Type B pancreatic cell (in vitro differentiated cells): ENCODE results near the gene HMCN2. TPM values are rescaled to one million over a fixed set of nuclear protein-coding genes. Genes with fewer than 3 reads are reported as not detected.

Experiments
- DNase-seq: peaks from one replicate; pipeline ENCODE4 v3.0.0; 2021; ENCODE audit warnings: mixed read lengths; ENCODE audit not compliant: unreplicated experiment; ENCODE audit errors: extremely low spot score
- H3K27ac Mint-ChIP-seq: 2 replicates; pipeline ENCODE4 v1.8.0; 2021; ENCODE audit warnings: mild to moderate bottlenecking, mixed read lengths
- H3K27me3 Mint-ChIP-seq: 2 replicates; pipeline ENCODE4 v1.8.0; 2021; ENCODE audit warnings: mixed read lengths
- H3K36me3 Mint-ChIP-seq: 2 replicates; pipeline ENCODE4 v1.8.0; 2021; ENCODE audit warnings: mixed read lengths
- H3K4me1 Mint-ChIP-seq: one replicate; pipeline ENCODE4 v1.8.0; 2021; ENCODE audit warnings: mixed read lengths; ENCODE audit not compliant: unreplicated experiment
- H3K4me3 Mint-ChIP-seq: 2 replicates; pipeline ENCODE4 v1.8.0; 2021; ENCODE audit warnings: mild to moderate bottlenecking, mixed read lengths
- H3K9me3 Mint-ChIP-seq: 2 replicates; pipeline ENCODE4 v1.8.0; 2021; ENCODE audit warnings: mixed read lengths
- CTCF ChIP-seq: fragments of 200-600 bp; sonication (generic); conservative IDR thresholded peaks from 2 replicates; pipeline ENCODE4 v1.5.0; 2021; ENCODE audit warnings: antibody characterized with exemption, mild to moderate bottlenecking
- total RNA-seq: library from RNA; stranded (reverse); gene quantifications from 2 replicates; pipeline ENCODE4 v1.2.1, GENCODE V29; 2021; ENCODE audit warnings: low replicate concordance

HMCN2 gene
- total RNA-seq, 1 donor from 2014 or later, result 0.12 TPM

DNA sequence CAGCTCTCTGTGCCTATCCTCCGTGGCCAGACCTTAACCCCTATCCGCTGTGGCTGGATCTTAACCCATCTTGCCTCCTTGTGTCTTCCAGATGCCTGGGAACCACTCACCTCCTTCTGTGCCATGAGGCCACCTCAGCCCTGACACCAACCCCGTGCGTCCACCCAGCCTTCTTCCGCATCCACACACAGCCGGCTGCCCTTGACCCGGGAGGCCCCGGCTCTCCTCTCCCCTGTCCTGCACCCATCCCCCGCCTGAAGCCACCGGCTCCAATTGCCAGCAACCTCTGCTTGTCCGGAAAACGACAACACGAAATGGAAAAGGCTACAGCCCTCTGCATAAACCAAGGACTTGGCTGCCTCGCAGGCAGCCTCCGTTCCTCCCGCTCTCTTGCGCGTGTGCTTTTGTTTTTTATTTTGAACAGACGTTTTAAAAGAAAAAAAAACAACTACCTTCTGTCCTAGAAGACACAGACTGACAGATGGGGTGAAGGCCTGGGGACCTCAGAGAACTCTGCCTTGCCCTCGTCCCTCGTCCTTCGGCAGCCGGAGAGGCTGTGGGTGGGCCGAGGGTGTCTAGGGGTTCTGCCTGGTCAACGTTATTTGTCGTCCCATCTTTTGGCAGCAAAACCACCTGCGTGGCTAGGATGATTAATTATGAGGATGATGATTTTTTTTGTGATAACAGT, 32.5 kb upstream of the HMCN2 start:
- H3K27me3 Mint-ChIP-seq, result no peaks in the 10 kb centered on the region
- no peak for DNase-seq
- no peak for TF ChIP-seq CTCF
- no peak overlapping the region for H3K27ac Mint-ChIP-seq
- no peak overlapping the region for H3K4me3 Mint-ChIP-seq
- no peaks in the 10 kb centered on the region for H3K9me3 Mint-ChIP-seq
- H3K36me3 Mint-ChIP-seq, result peaks cover 8% of the 10 kb centered on the region
- H3K4me1 Mint-ChIP-seq, result peaks cover 10% of the 10 kb centered on the region

DNA sequence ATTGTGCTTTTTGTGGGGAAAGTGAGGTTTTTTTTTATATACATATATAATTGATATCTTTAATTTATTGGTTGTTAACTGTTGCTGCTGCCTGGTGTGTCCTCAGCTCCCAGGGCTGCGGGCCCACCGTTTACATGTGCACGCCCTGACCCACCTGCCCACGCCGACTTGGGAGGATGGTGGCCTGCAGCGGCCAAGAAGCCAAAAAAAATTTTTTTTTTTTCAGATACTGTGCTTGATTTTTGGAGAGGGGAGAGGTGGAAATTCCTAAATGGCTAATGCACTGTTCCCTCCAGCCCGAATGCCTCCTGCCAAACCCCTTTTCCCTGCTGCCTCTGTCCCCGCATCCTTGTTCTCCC, 32.0 kb upstream of the HMCN2 start:
- Mint-ChIP-seq H3K27me3 (no peaks in the 10 kb centered on the region), H3K4me1 (peaks cover 10% of the 10 kb centered on the region), H3K36me3 (peaks cover 8% of the 10 kb centered on the region), H3K4me3 (no peak overlapping the region), H3K27ac (no peak overlapping the region), H3K9me3 (no peaks in the 10 kb centered on the region)
- DNase-seq, result no peak
- TF ChIP-seq CTCF, result no peak

DNA sequence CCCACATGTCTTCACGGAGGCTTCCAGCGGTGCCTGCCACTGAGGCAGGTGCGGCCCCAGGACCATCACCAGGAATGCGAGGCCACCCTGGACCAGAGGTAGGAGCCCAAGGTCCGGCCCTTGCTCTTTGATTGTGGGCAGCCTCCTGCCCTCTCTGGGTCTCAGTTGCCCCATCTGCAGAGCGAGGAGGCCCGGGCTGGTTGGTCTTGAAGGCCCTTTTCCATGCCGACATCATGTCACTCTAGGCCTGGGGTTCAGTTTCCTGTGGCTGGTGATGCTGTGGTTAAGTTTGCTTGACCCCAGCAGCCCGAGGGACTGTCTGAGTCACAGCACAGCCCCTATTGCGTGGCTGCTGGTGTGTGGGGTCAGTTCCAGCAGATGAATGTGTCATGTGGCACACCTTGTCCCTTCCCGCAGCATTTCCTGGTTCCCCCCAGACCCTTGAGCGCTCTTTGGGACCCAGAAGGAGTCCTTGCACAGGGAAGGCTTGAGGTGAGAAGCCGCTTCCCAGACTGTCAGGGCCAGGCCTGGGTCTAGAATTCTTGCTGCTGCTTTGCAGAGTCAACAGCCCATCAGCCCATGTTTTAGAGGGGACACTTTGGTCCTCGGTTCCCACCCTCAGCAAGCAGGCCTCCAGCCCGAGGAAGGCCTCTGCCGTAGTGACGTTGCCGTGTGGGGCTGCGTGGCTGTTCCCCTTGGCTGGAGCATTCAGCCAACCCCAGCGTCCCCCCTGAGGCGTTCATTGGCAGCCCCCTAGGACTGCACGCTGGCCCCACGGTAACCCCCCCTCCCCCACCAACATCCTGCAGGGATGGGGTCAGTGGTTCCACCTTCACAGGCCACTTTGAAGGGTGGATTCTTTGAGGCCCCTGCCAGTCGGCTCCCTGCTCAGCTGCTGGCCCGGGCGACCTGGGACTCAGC, 31.0 kb upstream of the HMCN2 start:
- no peaks in the 10 kb centered on the region for H3K9me3 Mint-ChIP-seq
- H3K4me1 Mint-ChIP-seq, result peaks cover 10% of the 10 kb centered on the region
- no peak for DNase-seq
- no peak for TF ChIP-seq CTCF
- H3K27ac Mint-ChIP-seq, result no peak overlapping the region
- H3K36me3 Mint-ChIP-seq, result peaks cover 6% of the 10 kb centered on the region
- no peaks in the 10 kb centered on the region for H3K27me3 Mint-ChIP-seq
- no peak overlapping the region for H3K4me3 Mint-ChIP-seq

GRCh38 chr9:130235558-130236435, 29.8 kb upstream of the HMCN2 start:
- no peak for DNase-seq
- Mint-ChIP-seq H3K4me3 (no peak overlapping the region), H3K4me1 (peaks cover 14% of the 10 kb centered on the region), H3K9me3 (no peaks in the 10 kb centered on the region), H3K27me3 (no peaks in the 10 kb centered on the region), H3K36me3 (peaks cover 3% of the 10 kb centered on the region), H3K27ac (no peak overlapping the region)
- peak; percentile 100 for TF ChIP-seq CTCF

DNA sequence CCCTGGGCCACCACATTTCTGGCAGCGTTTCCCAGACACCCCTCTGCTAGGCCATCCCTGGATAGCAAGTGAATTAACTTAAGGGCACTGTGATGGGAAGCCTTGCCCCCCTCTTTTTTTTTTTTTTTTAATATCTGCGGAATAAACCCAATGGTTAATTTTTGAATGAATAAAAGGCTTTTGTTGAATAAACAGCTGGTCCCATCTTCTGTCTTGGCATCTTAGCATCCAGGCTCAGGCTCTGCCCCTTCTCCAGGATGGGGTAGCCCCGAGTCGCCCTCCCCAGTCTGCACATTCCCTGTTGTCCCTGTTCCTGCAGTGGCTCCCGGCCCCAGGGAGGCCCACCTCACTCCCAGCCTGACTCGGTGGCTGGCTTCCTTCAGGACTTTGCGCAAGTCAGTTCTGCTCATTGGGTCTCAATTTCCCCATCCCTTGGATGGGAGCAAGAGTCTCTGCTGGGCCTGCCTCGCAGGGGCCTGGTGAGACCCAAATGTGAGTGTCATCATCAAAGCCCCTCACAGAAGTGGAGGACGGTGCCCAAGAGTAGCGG, 29.0 kb upstream of the HMCN2 start:
- Mint-ChIP-seq H3K36me3 (peaks cover 3% of the 10 kb centered on the region), H3K27ac (no peak overlapping the region), H3K4me3 (no peak overlapping the region), H3K4me1 (peaks cover 16% of the 10 kb centered on the region), H3K9me3 (no peaks in the 10 kb centered on the region), H3K27me3 (no peaks in the 10 kb centered on the region)
- TF ChIP-seq CTCF, result no peak
- no peak for DNase-seq
